ENCODE results near the gene NPSR1.
A peak's percentile ranks its signal among the peaks of the same experiment; 100 is the strongest.
"Not testable (repeated sequence)": the region's sequence is repeated elsewhere in the genome, so short reads cannot be mapped to it uniquely, and the experiment has no call there.

The NPSR1 gene

DNA sequence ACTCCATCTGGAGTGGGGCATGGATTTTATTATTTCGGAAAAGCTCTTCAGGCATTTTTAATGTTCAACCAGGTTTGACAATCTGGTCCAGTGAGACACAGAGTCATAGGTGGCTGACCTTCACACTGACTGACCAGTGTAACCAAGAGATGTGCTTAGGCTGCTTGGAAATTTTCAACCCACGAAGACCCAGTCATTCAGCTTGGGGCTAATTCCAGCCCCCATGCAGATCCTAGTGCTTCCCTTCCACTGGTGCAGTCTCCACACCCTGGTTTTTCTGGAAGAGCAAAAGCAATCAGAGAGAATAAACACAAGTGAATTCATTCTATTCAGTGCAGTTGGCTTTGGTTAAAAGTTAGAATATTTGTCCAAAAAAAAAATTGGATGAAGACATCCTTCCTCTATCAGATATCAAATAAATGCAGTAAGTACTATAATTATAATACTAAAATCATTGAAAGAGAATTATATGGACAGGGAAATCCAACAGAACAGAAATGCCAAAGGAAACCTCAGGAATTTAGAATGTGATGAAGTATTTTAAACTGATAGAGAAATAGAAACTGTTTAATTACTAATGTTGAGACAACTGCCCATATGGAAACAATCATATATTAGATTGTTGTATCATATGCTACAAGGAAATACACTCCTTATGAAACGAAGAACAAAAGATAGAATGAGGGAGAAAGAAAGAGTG is 178.0 kb downstream of the NPSR1 start:
- DNase-seq, result no peak

DNA sequence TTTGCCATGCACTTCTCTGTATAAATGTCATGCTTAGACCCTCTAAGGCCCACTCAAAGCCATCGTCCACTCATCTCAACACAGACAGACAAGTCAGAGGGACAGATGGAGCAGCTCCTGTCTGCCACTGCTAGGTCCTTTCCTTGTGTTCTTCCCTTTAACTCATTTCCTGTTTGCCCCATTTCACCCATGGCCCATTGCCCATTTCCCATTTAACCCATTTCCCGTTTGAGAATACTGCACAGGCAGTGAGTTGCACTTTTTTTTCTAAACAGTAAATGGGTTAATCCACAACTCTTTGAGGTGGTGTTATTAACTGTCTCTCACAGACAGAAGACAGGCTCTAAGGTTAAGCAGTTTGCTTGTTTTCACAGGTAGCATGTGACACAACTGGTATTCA is 179.3 kb downstream of the NPSR1 start:
- DNase-seq, result no peak

- DNase-seq, result peak in 3 of 58 donors; percentile 11 to 42 (median 21)
These were observed 179.8 kb downstream of the NPSR1 start for GRCh38 chr7:34837801-34838201.

DNA sequence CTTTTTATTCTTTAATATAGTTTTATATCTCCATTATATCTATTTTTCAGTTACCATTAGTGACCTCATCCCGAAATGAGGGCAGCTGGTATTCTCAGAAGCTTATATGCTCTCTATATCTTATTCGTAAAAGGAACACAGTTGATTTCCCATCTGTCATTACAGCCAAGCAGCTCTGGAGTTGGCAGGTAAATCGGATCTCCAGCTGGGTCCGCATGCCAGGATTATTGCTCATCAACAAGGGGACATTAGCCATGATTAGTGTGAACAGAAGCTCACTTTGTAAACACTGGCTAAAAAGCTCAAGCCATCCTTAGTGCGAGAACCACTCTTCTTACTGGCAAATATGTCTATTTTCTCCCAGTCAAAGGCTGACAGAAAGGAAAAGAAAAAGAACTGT is 180.3 kb downstream of the NPSR1 start:
- DNase-seq, result no peak

DNA sequence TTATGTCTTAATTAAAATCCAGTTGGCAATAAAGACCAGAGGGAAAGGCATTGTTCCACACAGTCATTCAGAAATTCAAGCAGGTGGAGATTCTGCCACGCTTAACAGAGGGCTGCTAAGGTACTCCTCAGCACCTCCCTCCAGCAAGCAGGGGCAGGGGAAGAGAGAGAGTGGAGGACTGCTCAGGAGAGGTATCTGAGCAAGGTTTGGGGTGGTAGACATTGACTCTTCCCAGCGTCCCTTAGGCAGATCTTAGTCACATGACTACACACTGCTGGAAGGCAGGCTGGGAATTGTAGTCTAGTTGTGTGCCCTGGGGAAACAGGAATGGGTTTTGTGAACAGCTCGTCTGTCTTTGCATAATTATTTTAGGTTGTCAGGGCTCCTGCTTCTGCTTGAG is 181.6 kb downstream of the NPSR1 start:
- no peak for DNase-seq

- no peak for DNase-seq
These were observed 182.3 kb downstream of the NPSR1 start for GRCh38 chr7:34840176-34840785.

GRCh38 chr7:34841326-34841725 is 183.3 kb downstream of the NPSR1 start:
- no peak for DNase-seq

DNA sequence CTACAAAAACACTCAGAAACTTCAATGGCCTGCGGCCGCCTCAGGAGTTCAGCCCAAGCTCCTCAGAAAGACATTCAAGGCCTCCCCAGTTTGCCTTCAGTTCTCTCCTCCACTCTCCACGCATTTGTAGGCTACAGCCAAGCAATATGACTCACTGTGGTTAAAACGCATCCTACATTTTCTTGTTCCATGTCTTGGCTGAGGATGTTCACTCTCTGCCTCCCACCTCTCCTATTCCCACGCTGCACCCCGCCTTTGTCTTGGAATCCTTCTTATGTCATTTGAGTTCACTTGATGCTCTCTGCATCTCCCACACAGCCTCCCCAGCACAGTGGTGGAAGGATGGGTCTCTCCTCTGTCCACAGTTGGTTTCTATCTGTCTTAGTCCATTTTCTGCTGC is 184.8 kb downstream of the NPSR1 start:
- DNase-seq, result peak in 15 of 58 donors; percentile 7 to 52 (median 22)

GRCh38 chr7:34844406-34844805 is 186.4 kb downstream of the NPSR1 start:
- no peak for DNase-seq

DNA sequence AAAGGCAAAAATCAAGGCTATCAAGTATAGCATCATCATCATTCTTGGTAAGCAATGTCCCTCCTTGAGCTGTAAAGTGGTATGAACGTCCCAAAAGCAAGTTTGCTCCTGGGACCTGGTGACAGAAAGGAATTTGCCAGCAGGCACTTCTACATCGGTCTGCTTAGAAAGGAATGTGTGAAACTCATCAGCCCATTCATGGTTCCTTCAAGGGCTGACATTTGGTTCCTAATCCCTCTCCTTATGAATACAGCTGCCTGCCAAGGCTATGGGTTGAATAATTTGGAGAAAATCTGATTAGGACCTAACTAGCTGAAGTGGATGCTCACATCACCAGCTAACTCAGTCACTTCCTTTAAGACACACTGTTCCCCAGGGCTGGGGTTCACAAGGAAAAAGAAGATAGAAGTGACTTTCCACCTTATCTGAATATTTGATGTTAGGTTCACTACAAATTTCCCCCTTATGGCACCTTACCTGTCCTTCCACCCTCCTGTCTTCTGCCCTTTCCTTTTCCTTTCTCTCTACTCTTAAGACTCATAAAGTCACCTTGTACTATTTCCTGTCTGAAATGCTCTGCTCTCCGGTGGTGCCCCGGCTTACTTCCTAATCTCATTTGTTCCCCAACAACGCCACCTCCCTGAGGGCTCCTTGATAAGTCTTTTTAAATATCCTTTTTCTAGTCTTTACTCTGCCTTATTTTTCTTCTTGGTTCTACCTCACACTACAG is 187.1 kb downstream of the NPSR1 start:
- no peak for DNase-seq

- DNase-seq, result no peak
These were observed 187.8 kb downstream of the NPSR1 start for GRCh38 chr7:34845666-34846361.

GRCh38 chr7:34846976-34847375 is 189.0 kb downstream of the NPSR1 start:
- no peak for DNase-seq

DNA sequence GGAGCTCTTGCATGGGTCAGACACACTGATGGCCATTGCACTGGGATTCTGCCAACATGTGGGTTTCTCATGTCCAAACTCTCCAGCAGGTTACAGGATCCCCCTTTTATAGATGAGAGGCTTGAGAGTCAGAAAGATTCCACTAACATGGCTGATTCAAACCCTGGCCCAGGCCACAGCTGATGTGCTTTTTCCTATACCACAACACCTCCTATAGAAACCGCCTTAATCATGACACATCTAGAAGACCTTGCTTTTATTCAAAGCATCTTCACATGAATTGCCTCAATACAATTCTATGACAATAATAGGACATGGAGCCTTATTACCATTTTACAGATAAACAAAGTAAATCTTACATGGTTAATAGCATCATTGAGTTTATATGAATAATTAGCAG is 190.7 kb downstream of the NPSR1 start:
- no peak for DNase-seq

GRCh38 chr7:34849163-34849960 is 191.3 kb downstream of the NPSR1 start:
- no peak for DNase-seq

- no peak for DNase-seq
These were observed 192.0 kb downstream of the NPSR1 start for GRCh38 chr7:34849986-34850385.

DNA sequence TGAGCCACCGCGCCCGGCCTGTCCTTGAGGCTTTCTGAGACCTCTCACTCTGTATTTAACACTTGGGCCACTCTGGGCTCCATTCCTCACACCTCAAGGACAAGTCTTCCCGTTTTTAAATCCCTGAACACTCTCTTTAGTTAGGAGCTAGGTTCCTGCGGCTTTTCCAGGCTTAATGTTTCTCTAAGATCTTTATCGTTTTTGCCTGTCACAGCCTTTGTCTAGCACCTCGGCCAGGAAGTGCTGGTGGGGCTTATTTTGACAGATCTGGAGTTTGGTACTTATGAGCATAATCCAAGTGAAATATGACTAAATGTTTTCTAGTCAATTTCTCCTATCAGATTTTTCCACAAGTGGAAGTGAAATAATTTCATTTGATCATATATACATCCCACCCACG is 192.7 kb downstream of the NPSR1 start:
- DNase-seq, result no peak

DNA sequence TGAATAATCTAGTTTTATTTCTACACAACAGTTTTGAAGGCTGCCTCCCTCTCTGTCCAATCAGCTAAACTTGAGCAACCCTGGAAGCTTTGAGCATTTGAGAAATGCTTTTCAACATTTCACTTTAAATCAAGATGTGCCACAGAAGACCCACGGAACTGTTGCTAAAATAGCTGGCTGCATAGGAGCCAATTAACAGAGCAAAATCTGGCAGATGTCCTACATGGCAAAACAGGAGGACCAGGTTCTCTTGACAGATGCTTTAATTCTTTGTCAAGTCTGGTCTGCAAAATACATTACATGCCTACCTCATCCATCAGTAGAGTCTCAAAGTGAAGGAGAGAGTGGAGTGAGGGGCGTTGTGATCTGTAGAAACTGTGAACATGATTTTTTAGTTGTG is 193.4 kb downstream of the NPSR1 start:
- peak in 1 of 58 donors; percentile 11 for DNase-seq

DNA sequence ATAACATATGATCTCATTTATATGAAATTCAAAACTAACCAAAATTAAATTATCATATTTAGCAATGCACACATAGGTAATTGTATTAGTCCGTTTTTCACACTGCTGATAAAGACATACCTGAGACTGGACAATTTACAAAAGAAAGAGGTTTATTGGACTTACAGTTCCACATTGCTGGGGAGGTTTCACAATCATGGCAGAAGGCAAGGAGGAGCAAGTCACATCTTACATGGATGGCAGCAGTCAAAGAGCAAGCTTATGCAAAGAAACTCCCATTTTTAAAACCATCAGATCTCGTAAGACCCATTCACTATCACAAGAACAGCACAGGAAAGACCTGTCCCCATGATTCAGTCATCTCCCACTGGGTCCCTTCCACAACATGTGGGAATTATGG is 200.4 kb downstream of the NPSR1 start:
- not testable (repeated sequence) for DNase-seq

DNA sequence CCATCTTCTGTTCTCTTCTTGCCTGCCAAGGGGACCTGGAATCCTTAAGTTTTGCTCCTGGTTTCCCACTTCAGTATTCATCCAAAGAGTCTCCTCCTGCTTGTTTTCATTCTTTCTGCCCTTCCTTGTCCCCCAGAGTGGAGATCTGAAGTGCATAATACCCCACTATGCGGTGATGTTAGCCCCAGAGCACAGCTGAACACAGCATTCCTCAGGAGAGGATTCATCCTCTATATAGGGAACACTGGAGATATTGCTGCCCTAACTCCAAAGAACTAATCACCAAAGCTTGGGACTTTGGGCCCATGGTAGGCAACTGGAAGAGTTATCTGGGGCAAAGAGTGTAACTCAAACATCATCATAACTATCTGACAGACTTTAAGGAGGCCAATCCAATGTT is 201.3 kb downstream of the NPSR1 start:
- DNase-seq, result not testable (repeated sequence)

DNA sequence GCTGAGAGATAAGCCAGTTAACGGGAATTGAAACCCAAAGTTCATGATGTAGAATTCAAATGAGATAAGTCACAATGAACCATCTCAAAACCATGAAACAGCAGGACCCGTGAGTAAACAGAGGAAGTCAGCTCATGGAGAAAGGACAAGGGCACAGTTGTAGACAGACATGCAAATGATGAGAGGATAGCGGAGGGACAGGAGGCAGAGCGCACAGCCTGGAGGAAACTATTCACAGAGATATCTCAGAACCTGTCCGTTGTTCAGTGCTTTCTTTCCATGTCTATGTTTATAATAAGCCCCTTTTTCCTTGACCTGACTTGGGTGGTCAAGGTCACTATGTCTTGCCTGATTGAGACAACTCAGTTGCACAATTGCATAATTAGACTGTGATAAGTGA is 208.2 kb downstream of the NPSR1 start:
- DNase-seq, result peak in 7 of 58 donors; percentile 3 to 62 (median 13)

DNA sequence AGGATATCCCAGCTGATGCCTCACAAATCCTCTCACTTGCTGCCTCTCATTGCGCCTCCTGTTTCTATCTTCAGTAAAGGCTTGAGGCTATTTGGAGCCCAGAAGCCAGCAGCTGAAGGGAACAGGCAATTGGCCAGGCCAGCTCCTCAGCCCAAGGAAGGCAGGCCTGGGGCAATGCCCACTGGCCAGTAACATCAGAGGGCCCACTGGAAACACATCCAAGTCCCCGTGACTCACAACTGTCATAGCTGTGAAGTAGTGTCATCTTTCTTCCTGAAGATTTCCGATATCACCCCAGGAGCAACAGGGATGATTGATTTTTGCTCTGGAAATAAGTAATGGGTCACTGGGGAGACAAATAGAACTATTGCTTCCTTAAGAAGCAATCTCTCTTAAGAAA is 209.3 kb downstream of the NPSR1 start:
- DNase-seq, result peak in 1 of 58 donors; percentile 31
